ENCODE data around the gene RPL28. TPM values are rescaled to one million over a fixed set of nuclear protein-coding genes. Genes with fewer than 3 reads are reported as not detected.
"Not testable (repeated sequence)": the region's sequence is repeated elsewhere in the genome, so short reads cannot be mapped to it uniquely, and the experiment has no call there.

RPL28 gene
- polyA plus RNA-seq, 1 donor from 2014 or later: 825 TPM

DNA sequence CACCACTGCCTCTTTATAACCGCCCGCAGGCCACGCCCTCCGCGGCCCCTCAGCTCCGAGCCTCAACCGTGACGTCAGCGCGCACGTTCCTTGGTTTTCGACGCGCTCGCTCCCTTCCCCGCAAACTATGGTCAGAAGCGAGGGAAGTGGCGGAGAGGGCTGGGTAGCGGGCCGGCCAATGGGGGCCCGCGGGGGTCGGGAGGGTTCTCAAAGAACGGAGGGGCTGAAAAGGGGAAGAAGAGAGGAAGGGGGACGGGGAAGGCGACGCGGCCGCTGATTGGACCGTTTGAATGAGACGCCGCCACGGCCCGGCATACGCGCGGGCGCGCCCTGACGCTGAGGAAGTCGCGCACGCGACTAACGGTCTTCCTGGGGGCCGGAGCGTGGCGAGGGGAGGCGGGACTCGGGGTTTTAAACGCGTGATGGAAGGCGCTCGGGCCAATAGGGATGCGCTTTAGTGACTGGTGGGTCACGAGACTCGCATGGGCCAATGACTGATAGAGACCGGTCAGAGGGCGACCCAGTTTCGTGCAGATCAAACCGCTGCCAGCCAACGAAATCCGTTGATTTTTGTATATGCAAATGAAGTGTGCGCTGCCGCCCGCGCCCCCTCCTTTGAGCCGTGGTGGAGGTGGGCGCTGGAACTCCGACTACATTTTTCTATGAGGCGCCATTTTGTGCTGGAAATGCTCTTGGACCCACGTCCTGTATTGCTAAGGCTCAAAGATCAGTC is 22.2 kb downstream of the RPL28 start:
- Mint-ChIP-seq H3K36me3 (peaks cover 7% of the 10 kb centered on the region), H3K4me1 (peaks cover 14 to 25% (median 18%) of the 10 kb centered on the region in 3 donors), H3K27ac (peak overlapping the region; percentile 93 to 99 (median 98)), H3K9me3 (peaks cover 2 to 9% (median 6%) of the 10 kb centered on the region in 3 donors), H3K4me3 (peak overlapping the region; percentile 87 to 97 (median 94)), H3K27me3 (no peaks in the 10 kb centered on the region)

- peaks cover 2 to 9% (median 6%) of the 10 kb centered on the region in 3 donors for H3K9me3 Mint-ChIP-seq
- peak overlapping the region; percentile 87 to 97 (median 94) for H3K4me3 Mint-ChIP-seq
- peaks cover 3% of the 10 kb centered on the region for H3K36me3 Mint-ChIP-seq
- peak overlapping the region; percentile 93 to 99 (median 98) for H3K27ac Mint-ChIP-seq
- H3K4me1 Mint-ChIP-seq: peaks cover 14 to 22% (median 18%) of the 10 kb centered on the region in 3 donors
- H3K27me3 Mint-ChIP-seq: no peaks in the 10 kb centered on the region
Measured at GRCh38 chr19:55408533-55408872, 22.8 kb downstream of the RPL28 start.

GRCh38 chr19:55409179-55409578 is 23.4 kb downstream of the RPL28 start:
- peak overlapping the region in 2 of 4 donors; percentile 76 to 78 for H3K4me3 Mint-ChIP-seq
- H3K4me1 Mint-ChIP-seq: peaks cover 14 to 22% (median 18%) of the 10 kb centered on the region in 3 donors
- not testable (repeated sequence) for H3K36me3 Mint-ChIP-seq, H3K27me3 Mint-ChIP-seq, H3K9me3 Mint-ChIP-seq
- peak overlapping the region in 2 of 3 donors; percentile 93 to 99 for H3K27ac Mint-ChIP-seq

DNA sequence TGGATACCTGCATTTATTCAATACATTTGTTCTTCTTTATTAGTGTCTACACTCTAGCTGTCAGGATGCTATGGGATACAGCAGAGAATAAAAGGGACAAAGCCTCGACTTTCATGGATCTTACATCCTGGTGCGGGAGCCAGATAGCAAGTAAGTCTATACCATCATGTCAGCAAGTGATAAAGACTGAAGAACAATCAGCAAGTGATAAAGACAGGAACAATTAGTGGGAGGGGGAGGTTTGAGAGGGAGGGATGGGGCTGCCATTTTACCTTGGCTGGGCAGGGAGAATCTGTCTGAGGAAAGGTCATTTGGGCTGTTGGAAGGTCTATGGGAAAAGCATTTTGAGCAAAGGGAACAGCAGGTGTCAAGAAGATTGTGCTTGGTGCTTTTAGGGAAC is 24.4 kb downstream of the RPL28 start:
- Mint-ChIP-seq H3K4me1 (peaks cover 14 to 22% (median 18%) of the 10 kb centered on the region in 3 donors), H3K4me3 (peak overlapping the region in 1 of 4 donors; percentile 76), H3K9me3 (peaks cover 2 to 9% (median 6%) of the 10 kb centered on the region in 3 donors), H3K27ac (peak overlapping the region in 1 of 3 donors; percentile 81), H3K27me3 (no peaks in the 10 kb centered on the region), H3K36me3 (peaks cover 3% of the 10 kb centered on the region)

DNA sequence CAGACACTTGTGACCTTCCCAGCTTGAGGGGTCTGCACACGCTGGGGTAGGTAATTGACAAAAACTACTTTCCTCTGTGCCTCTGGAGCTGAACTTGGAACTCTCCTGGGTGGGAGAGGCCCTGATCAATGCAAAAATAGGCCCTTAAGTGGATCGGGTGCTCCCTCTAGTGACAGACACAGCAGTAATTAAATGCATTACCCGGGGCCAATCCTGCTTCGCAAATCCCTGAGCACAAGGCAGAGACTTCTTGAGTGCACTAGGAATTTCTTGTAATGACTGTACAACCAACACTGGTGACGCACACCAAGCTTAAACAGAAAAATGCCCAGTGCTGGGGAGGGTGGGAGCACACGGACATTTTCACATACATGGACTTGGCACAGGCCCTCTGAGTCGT is 32.5 kb downstream of the RPL28 start:
- Mint-ChIP-seq H3K4me3 (no peak overlapping the region), H3K36me3 (no peaks in the 10 kb centered on the region), H3K4me1 (peaks cover 0 to 2% (median 0%) of the 10 kb centered on the region in 3 donors), H3K27ac (no peak overlapping the region), H3K9me3 (no peaks in the 10 kb centered on the region), H3K27me3 (peaks cover 17% of the 10 kb centered on the region)

DNA sequence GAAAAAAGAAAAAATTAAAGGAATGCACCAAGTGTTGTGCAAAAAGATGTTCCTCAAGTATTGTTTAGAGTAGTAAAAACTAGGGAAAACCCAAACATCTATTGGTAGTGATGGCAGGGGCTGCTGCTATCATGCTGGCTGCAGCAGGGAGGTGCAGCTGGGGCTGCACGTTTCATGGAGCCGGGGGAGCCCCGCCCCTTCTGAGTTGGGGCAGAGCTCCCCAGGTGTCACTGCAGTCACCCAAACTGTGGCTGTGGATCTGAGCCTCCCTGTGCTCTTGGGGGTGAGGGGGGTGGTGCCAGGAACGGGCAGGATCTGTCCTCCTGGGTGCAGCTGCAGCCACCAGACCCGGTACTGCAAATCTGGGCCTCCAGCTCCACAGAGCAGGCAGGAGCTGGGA is 33.4 kb downstream of the RPL28 start:
- no peaks in the 10 kb centered on the region for H3K9me3 Mint-ChIP-seq
- H3K27me3 Mint-ChIP-seq: peaks cover 22% of the 10 kb centered on the region
- no peaks in the 10 kb centered on the region for H3K36me3 Mint-ChIP-seq
- H3K4me3 Mint-ChIP-seq: no peak overlapping the region
- no peak overlapping the region for H3K27ac Mint-ChIP-seq
- peaks cover 0 to 2% (median 0%) of the 10 kb centered on the region in 3 donors for H3K4me1 Mint-ChIP-seq

DNA sequence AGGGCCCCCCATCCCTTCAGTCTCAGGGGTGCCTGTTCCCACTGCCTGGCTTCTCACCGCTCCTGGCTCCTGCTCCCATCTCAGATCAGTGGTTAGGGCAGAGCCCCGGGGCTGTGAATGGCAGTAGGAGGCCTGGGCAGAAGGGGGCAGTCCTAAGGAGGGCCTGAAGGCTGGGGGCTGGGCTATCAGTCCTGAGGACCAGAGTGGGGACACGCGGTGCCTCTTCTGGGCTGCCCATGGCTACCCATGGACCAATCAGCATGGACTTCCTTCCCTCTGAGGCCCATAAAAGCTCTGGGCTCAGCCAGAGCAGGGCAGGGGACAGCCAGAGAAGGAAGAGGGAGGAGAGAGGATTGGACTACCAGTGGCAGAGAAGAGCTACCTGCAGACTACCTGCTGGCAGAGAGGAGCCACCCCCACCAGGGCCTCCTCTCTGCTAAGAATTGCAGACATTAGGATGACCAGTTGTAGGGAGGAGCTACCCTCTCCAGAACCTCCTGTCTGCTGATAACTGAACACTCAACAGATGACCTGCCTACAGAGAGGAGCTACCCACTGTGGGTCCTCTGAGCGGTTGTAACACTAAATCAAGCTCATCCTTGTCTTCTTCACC is 34.0 kb downstream of the RPL28 start:
- Mint-ChIP-seq H3K27ac (no peak overlapping the region), H3K4me1 (peaks cover 0 to 2% (median 0%) of the 10 kb centered on the region in 3 donors), H3K4me3 (no peak overlapping the region), H3K9me3 (peaks cover 0 to under 1% (median 0%) of the 10 kb centered on the region in 3 donors), H3K36me3 (no peaks in the 10 kb centered on the region), H3K27me3 (peaks cover 24% of the 10 kb centered on the region)

GRCh38 chr19:55421281-55421680 is 35.5 kb downstream of the RPL28 start:
- not testable (repeated sequence) for H3K9me3 Mint-ChIP-seq, H3K27ac Mint-ChIP-seq, H3K36me3 Mint-ChIP-seq, H3K4me3 Mint-ChIP-seq, H3K4me1 Mint-ChIP-seq
- H3K27me3 Mint-ChIP-seq: peaks cover 30% of the 10 kb centered on the region

DNA sequence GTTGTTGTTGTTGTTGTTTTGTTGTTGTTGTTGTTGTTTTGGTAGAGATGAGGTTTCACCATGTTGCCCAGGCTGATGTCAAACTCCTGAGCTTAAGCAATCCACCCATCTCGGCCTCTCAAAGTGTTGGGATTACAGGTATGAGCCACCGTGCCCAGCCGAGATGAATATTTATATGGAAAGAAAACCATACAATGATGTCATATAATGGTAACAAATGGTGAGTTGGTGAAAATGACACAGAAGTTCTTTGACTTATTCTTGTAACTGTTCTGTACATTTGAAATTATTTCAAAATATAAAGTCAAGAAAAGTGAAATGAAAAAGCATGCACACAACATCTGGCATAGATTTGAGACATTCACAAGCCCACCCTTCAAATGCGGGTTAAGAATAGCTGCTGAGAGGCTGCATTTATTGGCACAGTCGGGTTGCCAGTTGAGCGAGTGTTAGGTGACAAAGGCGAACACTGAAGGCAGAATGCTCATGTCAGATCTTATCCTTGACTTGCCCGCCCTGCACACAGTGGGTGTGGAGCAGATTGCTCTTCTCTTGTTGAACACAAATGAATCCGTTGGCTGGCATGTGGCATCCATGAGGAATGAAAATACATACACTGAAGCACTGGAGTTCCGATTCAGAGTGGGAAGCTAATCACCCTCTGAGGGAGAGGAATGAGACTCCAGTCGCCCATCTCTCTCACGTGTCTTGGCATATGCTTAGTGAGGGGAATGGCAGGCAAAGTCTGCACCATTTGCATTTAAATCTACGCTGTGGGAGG is 37.7 kb downstream of the RPL28 start:
- H3K4me1 Mint-ChIP-seq: peaks cover 0 to 2% (median 0%) of the 10 kb centered on the region in 3 donors
- no peak overlapping the region for H3K27ac Mint-ChIP-seq
- peaks cover 30% of the 10 kb centered on the region for H3K27me3 Mint-ChIP-seq
- H3K9me3 Mint-ChIP-seq: peaks cover 0 to 2% (median 2%) of the 10 kb centered on the region in 3 donors
- H3K4me3 Mint-ChIP-seq: no peak overlapping the region
- peaks cover 2% of the 10 kb centered on the region for H3K36me3 Mint-ChIP-seq

- Mint-ChIP-seq H3K4me1 (peaks cover 0 to 2% (median 2%) of the 10 kb centered on the region in 3 donors), H3K9me3 (peaks cover 0 to 2% (median 2%) of the 10 kb centered on the region in 3 donors), H3K36me3 (peaks cover 2% of the 10 kb centered on the region), H3K27ac (no peak overlapping the region), H3K4me3 (no peak overlapping the region), H3K27me3 (peaks cover 37% of the 10 kb centered on the region)
Measured at GRCh38 chr19:55424518-55424917, 38.8 kb downstream of the RPL28 start.

DNA sequence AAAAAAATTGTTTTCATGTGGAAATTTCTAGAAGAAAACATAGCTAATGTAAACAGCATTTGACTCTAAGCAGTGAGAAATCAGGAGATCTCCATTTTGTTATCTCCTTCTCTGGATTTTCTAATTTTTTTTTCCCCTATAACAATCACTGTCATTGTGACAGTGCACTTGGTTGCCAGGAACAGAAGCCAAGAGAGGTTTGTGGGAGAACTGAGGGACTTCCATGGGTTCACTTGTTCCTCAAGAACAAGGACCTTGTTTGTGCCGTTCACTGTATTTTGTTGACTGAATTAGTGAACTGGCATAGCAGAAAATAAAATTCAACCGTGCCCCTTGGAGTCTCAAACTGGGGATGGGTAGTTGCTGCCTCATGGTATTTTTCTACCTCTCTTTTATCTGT is 40.3 kb downstream of the RPL28 start:
- peaks cover 2% of the 10 kb centered on the region for H3K36me3 Mint-ChIP-seq
- H3K27ac Mint-ChIP-seq: no peak overlapping the region
- H3K27me3 Mint-ChIP-seq: peaks cover 39% of the 10 kb centered on the region
- peaks cover 0 to 4% (median 2%) of the 10 kb centered on the region in 3 donors for H3K4me1 Mint-ChIP-seq
- peaks cover 0 to 4% (median 2%) of the 10 kb centered on the region in 3 donors for H3K9me3 Mint-ChIP-seq
- H3K4me3 Mint-ChIP-seq: no peak overlapping the region

DNA sequence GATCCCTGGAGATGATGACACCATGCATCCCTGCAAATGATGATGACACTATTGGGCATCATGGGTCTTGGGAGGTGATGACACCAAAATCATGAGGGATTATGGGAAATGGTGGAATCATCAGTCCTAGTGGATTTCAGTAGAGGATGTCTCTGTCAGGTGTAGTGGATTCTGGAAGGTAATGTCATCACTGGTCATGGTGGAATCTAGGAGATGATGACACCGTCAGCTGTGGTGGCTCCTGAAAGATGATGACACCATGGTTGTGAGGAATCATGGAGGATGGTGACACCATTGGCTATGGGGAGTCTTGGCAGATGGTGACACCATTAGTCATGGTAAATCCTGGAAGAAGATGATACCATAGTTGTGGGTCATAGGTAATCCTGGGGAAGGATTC is 45.5 kb downstream of the RPL28 start:
- Mint-ChIP-seq H3K27ac (no peak overlapping the region), H3K27me3 (peaks cover 37% of the 10 kb centered on the region), H3K9me3 (peaks cover 0 to 3% (median 0%) of the 10 kb centered on the region in 3 donors), H3K4me3 (no peak overlapping the region), H3K36me3 (peaks cover 2% of the 10 kb centered on the region), H3K4me1 (peaks cover 0 to 7% (median 0%) of the 10 kb centered on the region in 3 donors)

DNA sequence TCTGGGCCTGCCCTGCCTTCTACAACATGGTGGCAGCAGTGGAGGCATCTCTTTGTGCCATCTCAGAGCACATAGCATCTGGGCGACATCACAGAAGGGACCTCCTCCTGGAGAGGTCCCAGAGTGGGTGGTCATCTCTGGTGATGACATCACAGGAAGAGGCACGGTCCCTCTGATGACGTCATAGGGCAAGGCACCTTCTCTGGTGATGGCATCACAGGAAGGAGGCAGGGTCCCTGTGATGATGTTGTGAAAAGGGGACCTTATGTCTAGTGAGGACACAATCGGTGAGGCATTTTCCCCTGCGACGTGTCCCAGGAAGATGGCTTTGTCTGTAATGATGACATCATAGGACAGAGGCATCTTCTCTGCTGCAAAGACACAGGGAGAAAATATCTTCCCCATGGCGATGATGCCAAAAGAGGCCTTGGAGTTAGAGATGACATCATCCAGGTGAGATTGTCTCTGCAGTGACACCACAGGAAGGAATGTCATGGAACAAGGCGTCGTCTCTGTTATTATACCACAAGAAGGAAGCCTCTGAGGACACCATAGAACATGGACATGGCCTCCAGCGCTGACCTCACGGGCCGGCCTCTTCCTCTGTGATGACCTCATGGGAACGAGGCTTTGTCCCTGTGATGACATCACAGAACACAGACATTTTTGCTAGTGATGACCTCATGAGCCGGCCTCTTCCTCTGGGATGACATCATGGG is 46.7 kb downstream of the RPL28 start:
- Mint-ChIP-seq H3K36me3 (peaks cover 2% of the 10 kb centered on the region), H3K4me1 (peaks cover 0 to 7% (median 0%) of the 10 kb centered on the region in 3 donors), H3K4me3 (no peak overlapping the region), H3K27ac (no peak overlapping the region), H3K9me3 (peaks cover 0 to 3% (median 0%) of the 10 kb centered on the region in 3 donors), H3K27me3 (peaks cover 44% of the 10 kb centered on the region)

DNA sequence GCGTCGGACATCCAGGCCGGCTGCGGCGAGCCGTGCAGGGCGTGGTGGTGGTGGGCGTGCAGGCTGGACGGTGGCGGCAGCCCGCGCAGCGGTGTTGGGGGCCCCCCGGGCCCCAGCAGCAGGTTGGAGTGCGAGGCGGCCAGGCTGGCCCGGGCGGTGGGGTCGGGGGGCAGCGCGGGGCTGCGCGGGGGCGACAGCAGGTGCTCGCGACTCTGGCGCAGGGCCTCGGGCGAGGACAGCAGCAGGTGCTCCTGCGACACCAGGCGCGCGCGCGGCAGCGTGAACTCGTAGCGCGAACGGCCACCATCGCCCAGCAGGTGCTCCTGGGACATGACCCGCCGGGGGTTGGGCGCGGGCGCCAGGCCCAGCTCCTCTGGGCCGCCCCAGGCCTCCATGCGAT is 47.6 kb downstream of the RPL28 start:
- Mint-ChIP-seq H3K36me3 (no peaks in the 10 kb centered on the region), H3K4me3 (no peak overlapping the region), H3K9me3 (peaks cover 0 to 3% (median 0%) of the 10 kb centered on the region in 3 donors), H3K27me3 (peaks cover 40% of the 10 kb centered on the region), H3K27ac (no peak overlapping the region), H3K4me1 (peaks cover 0 to 7% (median 0%) of the 10 kb centered on the region in 3 donors)

Data from IgD-negative memory B cell (primary cell).